Islet precursor cell (in vitro differentiated cells): Measurements from ENCODE around the gene HOXD9.
A peak's percentile ranks its signal among the peaks of the same experiment; 100 is the strongest.

Experiments
- DNase-seq: peaks from one replicate; pipeline ENCODE4 v3.0.0-alpha.2; 2018

The HOXD9 gene

GRCh38 chr2:176126929-176127773 lies 4.6 kb downstream of the HOXD9 start:
- peak; percentile 54 for DNase-seq

GRCh38 chr2:176127774-176128072 lies 5.2 kb downstream of the HOXD9 start:
- DNase-seq = no peak

- DNase-seq = peak; percentile 62
Observed at GRCh38 chr2:176128172-176128981, 5.9 kb downstream of the HOXD9 start.

GRCh38 chr2:176128982-176129796 lies 6.7 kb downstream of the HOXD9 start, which contains the start of gene HOXD8:
Gene HOXD8 (plus strand): TSS chr2:176129705. CDS start chr2:176130367, 662 bp downstream.
- peak; percentile 74 for DNase-seq

GRCh38 chr2:176129813-176130146 lies 7.3 kb downstream of the HOXD9 start:
- DNase-seq = no peak

- peak; percentile 72 for DNase-seq
Observed at GRCh38 chr2:176130147-176130956, 7.8 kb downstream of the HOXD9 start.

GRCh38 chr2:176130957-176131847 lies 8.7 kb downstream of the HOXD9 start:
- DNase-seq = no peak

- DNase-seq = no peak
Observed at GRCh38 chr2:176131848-176132158, 9.3 kb downstream of the HOXD9 start.

GRCh38 chr2:176132205-176133171 lies 10.0 kb downstream of the HOXD9 start:
- no peak for DNase-seq

GRCh38 chr2:176133389-176133788 lies 10.9 kb downstream of the HOXD9 start:
- DNase-seq = no peak

GRCh38 chr2:176134035-176134434 lies 11.5 kb downstream of the HOXD9 start:
- DNase-seq = no peak

- no peak for DNase-seq
Observed at GRCh38 chr2:176135035-176135440, 12.5 kb downstream of the HOXD9 start.

GRCh38 chr2:176136374-176137251 lies 14.1 kb downstream of the HOXD9 start:
- DNase-seq = no peak

GRCh38 chr2:176137252-176137580 lies 14.7 kb downstream of the HOXD9 start:
- DNase-seq = no peak

- DNase-seq = no peak
Observed at GRCh38 chr2:176137906-176138305, 15.4 kb downstream of the HOXD9 start.

- no peak for DNase-seq
Observed at GRCh38 chr2:176138526-176138922, 16.0 kb downstream of the HOXD9 start.

- DNase-seq = no peak
Observed at GRCh38 chr2:176138923-176139660, 16.6 kb downstream of the HOXD9 start.

GRCh38 chr2:176139661-176140512 lies 17.4 kb downstream of the HOXD9 start:
- DNase-seq = no peak
